Skin of body (tissue), 2 donors: ENCODE measurements around the gene SNRNP35. TPM values are rescaled to one million over a fixed set of nuclear protein-coding genes. Genes with fewer than 3 reads are reported as not detected.

ENCODE experiments used
- small RNA-seq: library from RNA; depleted of rRNA; stranded (forward); fragments of <200 nt; gene quantifications from one replicate; pipeline ENCODE3, GENCODE V24; 2014; ENCODE audit warnings: low replicate concordance
- total RNA-seq: library from RNA; depleted of rRNA; stranded (reverse); fragments of >200 nt; gene quantifications from one replicate; pipeline ENCODE4 v1.2.3, GENCODE V29; 2014

The SNRNP35 gene
- total RNA-seq, 1 donor from 2014 or later: 21.8 TPM

Small RNAs within 50 kb of the gene (small RNA-seq; reads per million reads assigned to genes)
- not detected for gene AC145423.2

Other genes starting within 250 kb of the SNRNP35 start
- gene MPHOSPH9, start 225.0 kb upstream of the SNRNP35 start, total RNA-seq: 39.1 TPM
- gene MTRFR, start 224.7 kb upstream of the SNRNP35 start, total RNA-seq: 10.9 TPM
- 67.8 TPM for gene CDK2AP1, start 186.3 kb upstream of the SNRNP35 start, total RNA-seq
- gene SBNO1, start 93.3 kb upstream of the SNRNP35 start, total RNA-seq: 16.8 TPM
- 29.5 TPM for gene KMT5A, start 74.0 kb upstream of the SNRNP35 start, total RNA-seq
- 1.9 TPM for gene RILPL2, start 21.5 kb upstream of the SNRNP35 start, total RNA-seq
- 7.9 TPM for gene RILPL1, start 75.6 kb downstream of the SNRNP35 start, total RNA-seq
- 190 TPM for gene TMED2, start 126.4 kb downstream of the SNRNP35 start, total RNA-seq
- 16.9 TPM for gene DDX55, start 144.0 kb downstream of the SNRNP35 start, total RNA-seq
- 28.3 TPM for gene EIF2B1, start 175.5 kb downstream of the SNRNP35 start, total RNA-seq
- gene GTF2H3, start 175.7 kb downstream of the SNRNP35 start, total RNA-seq: 23.4 TPM
- 8.3 TPM for gene TCTN2, start 213.0 kb downstream of the SNRNP35 start, total RNA-seq